ENCODE data around the gene GRAMD2B.

GRAMD2B gene

DNA sequence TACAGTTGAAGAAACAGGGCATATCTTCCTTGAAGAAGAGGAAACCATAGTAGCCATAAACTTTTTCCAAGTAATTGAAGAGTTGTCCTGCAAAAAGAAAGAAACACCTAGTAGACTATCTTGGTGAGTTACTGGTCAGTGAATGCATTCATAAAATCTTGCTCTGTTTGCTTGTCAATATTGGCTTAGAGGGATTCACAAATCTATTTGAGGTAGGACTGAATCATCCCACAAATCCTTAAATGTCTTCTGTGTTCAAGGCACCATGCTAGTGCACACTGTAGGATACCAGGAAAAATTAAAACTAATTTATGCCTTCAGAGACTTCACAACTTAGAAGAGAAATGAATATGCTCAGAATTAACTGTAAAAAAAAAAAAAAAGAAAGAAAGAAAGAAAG is 57.6 kb downstream of the GRAMD2B start:
- no peak for DNase-seq (ENCODE audit: low read depth, low spot score)

DNA sequence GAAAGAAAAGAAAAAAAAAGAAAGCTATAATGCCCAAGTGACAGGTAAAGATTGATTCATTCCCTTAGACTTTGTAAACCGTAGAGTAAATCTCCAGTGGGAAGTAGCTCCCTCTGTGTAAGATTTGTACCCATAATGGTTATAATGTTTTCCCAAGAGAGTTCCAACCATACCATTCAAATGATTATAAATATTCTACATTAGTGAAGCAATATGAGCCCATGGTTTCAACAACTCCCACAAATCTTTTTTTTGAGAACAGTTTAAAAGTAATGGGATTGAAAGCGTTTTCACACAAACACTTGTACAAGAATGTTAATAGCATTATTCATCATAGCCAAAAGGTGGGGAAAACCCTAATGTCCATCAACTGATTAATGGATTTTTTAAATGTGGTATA is 58.0 kb downstream of the GRAMD2B start:
- no peak for DNase-seq (ENCODE audit: low read depth, low spot score)

DNA sequence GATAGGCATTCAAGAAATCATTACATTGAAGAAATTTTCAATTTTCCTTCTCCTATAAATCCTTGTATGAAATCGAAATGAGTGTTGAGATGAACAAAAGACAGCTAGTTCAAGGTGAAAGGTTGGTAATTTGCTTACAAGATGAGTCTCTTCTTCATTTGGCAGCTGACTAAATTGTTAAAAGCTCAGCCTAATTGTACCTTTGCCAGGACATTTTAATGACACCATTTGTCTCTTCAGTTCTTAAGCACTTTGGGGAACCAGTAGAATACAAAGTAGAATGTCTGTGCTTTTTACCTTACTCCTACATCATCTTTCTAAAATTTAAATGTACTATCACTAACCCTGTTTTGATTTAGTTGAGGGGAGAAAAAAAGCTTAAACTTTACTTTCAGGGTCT is 59.4 kb downstream of the GRAMD2B start:
- no peak for DNase-seq (ENCODE audit: low read depth, low spot score)

DNA sequence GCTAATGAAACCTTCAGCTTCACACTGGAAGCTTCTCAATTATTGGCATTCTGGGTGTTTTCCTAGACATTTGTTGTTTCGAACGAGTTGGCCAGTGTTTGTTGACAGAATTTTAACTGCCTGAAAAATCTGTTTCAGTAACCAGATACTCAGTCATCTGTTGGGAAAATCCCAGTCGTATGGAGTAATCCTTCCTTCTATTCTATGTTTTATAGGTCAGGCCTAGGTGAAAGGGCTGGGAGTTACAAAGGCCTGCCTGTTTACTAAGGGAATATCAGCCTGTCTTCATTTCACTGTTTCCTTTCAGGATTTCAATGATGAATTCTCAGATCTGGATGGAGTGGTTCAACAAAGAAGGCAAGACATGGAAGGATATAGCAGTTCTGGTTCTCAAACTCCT is 59.9 kb downstream of the GRAMD2B start:
- DNase-seq (ENCODE audit: low read depth, low spot score) = no peak

DNA sequence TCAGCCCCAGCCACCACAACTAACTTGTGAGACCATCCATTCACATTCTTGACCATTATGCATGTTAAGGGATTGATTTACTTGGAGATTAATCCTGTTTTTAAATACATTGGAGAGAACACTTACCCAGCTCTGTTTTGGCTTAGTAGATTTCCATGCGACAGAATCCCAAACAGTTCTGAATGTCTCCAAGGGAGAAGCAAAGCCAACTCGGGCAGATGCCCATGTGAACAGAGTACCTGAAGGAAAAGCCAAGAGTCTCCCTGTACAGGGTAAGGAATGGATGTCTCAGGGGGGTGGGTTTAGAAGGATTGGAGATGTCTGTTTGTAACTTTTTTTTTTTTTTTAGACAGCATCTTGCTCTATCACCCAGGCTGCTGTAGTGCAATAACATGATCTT is 61.0 kb downstream of the GRAMD2B start:
- no peak for DNase-seq (ENCODE audit: low read depth, low spot score)

DNA sequence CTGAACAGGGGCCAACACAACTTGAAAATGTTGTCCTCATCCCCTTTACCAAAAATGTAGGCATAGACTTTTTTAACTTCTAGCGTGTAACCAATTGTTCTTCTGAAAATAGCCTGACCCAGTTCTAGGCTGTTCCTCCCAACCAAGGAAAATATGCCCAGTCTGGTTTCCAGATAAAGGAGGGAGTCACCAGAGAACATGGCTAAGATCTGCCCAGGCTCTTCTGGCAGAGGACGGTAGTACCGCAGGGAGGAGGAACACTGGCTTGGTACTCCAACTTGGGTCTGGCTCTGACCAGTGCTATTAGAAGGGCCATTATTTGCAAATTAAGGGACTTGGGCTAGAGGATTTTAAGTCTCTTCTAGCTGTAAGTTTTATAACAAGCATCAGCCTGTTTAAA is 63.1 kb downstream of the GRAMD2B start:
- DNase-seq (ENCODE audit: low read depth, low spot score) = no peak

DNA sequence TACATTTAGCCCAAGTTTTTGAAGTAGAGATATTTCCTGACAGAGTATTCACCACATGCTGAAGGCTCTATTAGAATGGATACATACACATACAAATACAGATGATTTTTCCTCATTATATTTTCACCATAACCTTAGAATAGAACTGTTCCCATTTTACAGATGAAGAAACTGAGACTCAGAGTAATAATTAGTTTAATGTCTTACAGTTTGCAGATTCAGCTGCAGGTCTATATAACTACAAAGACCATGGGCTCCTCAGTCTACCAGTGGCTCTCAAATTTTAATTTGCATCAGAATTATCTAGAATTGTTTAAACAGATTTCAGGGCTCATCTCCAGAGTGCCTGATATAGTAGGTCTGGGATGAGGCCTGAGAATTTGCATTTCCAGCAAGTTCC is 64.4 kb downstream of the GRAMD2B start:
- DNase-seq (ENCODE audit: low read depth, low spot score) = no peak

DNA sequence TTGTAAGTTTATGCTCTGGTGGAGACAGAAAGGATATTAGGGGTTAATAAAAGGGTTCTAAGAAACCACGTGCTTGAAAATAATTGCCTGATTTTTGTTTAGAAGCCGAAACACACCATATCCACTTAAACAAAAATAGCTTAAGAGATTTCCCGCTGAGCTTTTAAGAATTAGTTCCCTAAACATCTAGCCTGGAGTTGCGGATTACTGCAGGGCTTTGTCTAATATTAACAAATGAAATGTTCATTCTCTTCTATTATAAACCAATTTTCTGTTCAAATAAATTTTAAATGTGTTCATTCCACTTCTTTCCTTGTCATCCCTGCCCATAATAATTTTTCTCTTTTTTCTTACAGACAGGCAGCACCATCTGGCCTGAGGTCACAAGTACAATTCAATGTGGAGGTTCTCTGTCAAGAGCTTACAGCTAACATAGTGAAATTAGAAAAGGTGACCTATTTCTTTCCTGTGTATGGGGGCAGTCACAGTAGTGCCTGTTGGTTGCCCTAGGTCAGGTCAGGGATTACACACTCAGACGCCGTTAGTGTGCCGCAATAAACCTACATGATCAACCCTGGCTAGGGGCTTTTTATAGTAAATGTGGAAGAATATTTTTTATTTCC is 65.3 kb downstream of the GRAMD2B start:
- DNase-seq (ENCODE audit: low read depth, low spot score) = no peak

DNA sequence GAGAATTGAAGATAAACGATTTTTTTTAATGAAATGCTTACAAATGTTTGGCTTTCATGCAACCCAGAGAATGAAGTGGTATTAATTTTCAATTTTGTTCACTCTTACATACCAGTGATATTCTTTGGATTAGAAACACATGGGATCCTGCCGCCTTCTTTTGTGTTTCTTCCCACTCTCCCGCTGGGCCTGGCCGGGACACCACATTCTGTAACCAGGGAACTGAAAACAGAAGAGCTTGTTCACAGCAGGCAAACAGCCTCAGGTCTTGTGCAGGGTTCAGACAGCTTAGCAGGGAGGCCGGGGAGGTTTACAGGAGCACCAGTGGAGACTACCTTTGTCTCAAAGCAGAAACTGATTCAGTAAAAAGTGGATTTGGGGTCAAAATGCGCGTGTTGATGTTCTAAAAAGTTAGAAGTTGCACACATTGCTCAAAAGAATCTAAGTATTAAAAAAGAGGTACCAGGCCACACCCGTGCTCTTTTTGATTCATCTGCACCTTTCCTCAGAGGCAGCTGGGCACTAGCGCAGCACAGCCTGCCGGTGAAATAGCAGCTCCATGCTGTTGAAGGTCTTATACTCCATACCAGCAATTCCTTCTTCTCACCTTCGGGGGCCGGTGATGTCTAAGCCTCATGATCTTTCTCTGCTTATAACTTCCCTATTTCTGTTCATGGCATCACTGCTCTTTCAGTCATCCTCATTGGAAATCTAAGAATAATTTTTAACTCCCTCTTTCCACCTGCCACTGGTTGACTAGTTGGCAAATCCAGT is 67.1 kb downstream of the GRAMD2B start:
- DNase-seq (ENCODE audit: low read depth, low spot score) = no peak

DNA sequence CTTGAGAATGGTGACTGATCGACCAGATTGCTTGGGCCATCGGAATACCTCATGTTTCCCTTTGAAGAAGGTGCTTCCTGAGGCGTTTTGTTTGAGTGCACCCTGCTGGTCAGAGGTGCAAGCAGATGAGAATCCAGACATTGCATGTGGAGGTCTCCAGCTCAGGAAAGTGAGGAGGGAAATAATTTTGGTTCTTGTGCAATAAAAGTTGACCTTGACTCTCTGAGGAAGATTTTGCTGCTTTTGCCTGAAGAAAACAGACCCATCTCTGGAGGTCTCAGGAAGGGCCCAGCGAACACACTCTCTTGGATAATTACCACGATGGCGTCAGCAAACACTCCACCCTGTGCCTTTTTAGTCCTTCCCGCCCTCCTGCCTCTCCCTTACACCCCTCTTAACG is 69.7 kb downstream of the GRAMD2B start:
- DNase-seq (ENCODE audit: low read depth, low spot score) = no peak

DNA sequence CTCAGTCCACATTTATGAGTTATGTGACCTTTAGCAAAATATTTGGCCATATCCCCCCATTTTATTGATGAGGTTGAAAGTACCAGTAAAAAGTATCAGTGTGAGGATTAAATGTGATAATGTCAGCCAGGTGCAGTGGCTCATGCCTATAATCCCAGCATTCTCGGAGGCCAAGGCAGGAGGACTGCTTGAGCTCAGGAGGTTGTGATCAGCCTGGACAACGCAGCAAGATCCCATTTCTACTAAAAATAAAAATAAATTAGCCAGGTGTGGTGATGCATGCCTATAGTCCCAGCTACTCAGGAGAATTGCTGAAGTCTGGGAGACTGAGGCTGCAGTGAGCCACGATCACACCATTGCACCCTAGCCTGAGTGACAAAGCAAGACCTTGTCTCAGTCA is 71.2 kb downstream of the GRAMD2B start:
- no peak for DNase-seq (ENCODE audit: low read depth, low spot score)

DNA sequence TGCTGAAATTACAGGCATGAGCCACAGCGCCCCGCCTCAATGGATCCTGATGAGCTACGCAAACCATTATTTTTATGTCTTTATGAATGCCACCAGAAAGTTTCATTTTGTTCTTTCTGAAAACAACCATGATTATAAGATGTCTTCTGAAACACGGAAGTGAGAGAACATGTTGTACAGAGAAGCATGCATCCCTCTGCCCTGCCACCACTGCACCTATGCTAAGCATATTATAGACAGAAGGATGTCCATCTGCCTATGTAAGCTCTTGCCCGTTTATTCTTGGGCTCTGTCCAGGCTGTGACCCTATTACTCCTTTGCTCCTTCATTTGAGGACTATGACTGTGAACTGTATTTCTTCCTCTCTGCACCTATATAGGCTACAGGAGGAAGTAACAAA is 74.3 kb downstream of the GRAMD2B start:
- DNase-seq (ENCODE audit: low read depth, low spot score) = no peak

DNA sequence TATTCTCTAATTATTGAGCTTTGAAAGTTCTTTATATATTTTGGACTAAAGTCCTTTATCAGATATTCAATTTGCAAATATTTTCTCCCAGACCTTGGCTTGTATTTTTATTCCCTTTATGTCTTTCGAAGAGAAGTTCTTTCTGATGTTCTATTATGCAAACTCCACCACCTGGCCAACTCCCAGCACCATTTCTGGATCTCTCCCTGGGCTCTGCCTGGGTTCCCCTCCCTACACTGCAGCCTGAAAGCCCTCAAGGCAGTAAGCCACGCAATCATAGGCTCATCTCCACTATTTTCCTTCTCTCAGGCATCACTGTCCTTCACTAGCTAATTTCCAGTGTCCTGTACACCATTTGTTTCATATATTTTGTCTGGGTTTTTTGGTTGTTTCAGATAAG is 76.1 kb downstream of the GRAMD2B start:
- DNase-seq (ENCODE audit: low read depth, low spot score) = no peak

DNA sequence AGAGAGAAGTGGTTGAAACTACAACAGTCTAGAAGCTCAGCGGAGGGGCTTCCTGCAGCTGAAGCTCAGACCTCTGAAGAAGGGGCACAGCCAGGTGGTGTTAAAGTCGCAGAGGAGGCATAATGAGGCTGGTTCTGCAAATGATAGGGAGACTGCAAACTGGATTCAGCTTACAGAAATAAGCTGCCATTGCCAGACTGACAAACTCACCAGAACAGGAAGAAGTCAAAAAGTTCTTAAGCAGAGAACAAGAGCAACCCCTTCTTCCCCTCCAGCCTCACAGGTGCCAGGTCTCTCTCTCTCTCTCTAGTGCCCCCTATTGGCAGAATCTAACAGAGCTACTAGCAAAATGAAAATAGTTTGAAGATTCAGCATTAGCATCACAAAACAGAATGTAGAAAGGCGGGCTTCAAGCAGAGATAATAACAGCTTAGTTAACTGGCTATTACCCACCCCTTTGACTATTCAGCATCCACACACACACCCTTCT is 76.7 kb downstream of the GRAMD2B start:
- DNase-seq (ENCODE audit: low read depth, low spot score) = no peak

DNA sequence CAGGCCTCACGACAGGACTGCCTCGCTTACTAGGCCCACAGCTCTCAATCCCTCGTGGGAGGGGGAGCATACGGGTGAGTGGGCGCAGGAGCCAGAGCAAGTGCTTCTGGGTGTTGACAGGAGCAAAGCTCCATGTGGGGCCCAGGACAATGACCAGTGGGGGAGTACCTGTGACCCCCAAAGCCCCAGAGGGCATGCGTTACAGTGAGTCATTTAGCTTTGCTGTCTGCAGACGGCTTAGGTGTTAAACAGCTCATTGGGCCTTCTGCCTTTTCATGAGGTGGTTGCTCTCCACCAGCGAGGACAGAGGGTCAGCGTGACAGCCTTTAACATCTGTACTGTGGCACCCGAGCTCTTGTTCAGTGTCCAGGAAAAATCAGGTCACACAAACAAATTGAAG is 78.2 kb downstream of the GRAMD2B start:
- no peak for DNase-seq (ENCODE audit: low read depth, low spot score)

DNA sequence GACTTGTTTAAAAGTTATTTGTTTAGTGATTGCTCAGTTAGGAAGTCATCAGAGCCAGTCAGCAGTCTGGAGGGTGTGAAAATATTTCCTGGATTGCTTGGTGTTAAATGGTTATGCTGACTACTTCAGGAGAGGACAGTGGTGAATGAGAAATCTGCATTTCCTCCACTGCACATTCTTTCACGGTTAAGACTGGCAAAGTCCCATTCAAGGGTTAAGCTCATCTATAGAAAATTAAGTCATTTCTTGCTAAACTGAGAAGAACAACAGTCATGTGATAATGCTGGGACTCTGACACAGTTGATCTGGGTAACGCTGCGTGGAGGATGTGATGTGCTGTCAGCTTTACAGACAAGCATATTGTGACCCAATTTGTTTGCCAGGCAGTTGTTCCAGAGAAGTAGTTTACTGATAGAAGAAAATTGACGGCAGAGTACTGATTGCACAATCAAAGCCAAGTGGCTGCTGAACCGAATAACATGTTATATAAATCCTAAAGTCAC is 80.4 kb downstream of the GRAMD2B start:
- no peak for DNase-seq (ENCODE audit: low read depth, low spot score)

DNA sequence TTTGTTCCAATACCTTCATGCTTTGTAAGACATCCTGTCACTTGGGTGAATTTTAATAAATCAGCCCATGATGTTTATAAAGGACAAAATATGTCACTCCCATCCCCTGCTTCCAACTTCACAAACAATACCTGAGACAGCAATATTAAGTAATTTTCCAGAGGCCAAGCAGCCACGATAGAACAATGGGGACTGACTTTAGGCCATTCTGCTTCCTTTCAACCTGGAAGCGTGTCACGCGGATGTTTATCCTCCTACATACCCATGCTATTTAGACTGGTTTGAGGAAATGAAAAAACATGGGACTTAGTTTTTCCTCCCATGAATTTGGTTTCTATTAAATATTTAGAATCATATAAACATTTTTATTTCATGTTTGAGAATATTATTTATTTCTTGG is 82.9 kb downstream of the GRAMD2B start:
- DNase-seq (ENCODE audit: low read depth, low spot score) = no peak

DNA sequence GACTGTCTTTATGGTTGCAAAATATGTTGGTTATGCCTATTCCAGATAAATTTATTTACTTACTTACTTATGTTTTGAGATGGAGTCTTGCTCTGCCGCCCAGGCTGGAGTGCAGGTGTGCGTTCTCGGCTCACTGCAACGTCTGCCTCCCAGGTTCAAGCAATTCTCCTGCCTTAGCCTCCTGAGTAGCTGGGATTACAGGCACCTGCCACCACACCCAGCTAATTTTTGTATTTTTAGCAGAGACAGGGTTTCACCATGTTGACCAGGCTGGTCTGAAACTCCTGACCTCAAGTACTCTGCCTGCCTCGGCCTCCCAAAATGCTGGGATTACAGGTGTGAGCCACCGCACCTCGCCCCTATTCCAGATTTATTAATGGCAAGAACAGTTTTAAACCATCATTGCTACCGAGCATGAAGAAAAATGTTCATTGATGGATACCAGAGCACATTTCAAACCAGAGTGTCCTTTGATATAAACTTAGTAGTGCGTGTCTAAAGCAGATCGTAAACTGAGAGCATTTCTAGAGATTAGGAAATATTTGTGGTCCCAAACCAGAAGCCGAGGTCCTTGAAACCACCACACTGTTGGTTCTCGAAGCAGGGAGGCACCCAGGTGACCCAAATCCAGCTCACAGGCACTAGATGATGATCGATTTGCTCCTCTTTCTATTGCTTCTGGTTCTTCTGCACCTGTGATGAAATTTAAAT is 85.2 kb downstream of the GRAMD2B start:
- DNase-seq (ENCODE audit: low read depth, low spot score) = no peak

DNA sequence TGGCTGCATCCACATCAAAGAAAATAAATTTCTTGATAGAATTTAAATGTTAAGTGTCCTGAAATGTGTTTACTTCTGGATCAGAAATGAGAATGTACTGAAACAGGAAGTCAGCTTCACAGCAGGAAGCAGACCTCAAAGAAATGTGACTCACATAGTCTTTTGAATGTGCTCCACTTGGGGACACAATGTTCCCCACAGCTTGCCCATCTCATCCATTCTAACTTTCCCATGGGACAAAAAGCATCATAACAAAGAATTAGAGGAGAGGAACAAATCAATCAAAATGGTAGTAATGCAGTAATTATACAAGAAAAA is 85.7 kb downstream of the GRAMD2B start:
- DNase-seq (ENCODE audit: low read depth, low spot score) = no peak

DNA sequence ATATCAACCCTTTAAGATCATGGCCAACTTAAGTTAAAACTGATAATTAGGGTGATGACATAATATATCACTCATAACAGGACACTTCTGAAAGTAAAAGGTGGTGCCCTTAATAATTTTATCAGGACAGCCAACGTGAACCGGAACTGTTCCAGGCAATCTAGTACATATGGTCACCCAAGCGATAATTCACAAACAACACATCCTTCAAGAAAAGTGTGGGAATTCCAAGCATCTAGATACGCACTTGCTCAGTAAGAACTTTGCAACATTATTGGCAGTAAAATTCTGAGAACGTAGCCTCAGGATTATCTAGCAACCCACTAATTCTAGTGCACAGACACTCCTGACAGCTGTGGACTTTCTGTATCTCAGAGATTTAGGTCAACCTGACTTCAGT is 86.1 kb downstream of the GRAMD2B start:
- no peak for DNase-seq (ENCODE audit: low read depth, low spot score)

DNA sequence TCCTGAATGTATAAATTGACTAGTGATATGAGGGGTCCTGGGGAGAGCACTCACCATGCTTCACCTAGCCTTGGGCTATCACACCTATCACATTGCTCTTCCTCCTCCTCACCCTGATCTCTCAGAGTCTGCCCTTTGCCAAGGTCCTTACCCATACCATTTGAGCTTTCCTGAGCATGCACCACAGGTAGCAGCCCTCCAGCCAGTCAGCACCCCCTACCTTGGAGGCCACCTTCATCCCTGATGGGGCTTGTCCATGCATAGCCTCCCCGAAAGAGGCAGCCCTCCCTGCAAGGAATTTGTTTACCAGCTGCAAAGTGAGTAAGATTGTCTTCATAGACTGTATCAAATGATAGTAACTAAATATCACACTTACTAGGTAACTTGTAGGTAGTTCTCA is 88.8 kb downstream of the GRAMD2B start:
- no peak for DNase-seq (ENCODE audit: low read depth, low spot score)

DNA sequence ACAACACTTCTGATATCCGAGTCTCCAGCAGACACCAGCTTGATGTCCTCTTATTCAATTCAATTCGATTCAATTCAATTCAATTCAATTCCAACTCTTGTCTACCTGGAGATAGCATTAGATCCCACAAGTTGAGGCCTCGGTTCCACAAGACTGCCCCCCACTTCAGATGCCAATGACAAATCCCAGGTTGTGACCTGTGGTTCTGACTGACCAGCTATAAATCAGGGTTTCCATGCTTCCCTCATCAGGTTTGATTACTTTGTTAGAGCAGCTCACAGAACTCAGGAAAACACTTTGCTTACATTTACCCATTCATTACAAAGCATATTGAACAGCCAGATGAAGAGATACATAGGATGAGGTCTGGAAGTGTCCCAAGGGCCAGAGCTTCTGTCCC is 89.2 kb downstream of the GRAMD2B start:
- no peak for DNase-seq (ENCODE audit: low read depth, low spot score)

DNA sequence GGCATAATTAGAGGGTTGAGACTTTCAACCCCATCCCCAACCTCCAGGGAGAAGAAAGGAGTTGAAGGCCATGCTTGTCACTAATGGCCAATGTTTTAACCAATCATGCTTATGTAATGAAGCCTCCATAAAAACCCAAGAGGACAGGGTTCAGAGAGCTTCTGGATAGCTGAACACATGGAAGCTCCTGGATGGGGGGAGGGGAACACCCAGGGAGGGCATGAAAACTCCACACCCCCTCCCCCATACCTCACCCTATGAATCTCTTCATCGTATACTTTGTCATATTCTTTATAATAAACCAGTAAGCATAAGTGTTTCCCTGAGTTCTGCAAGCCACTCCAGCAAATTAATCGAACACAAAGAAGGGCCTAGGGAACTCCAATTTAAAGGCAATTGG is 90.1 kb downstream of the GRAMD2B start:
- DNase-seq (ENCODE audit: low read depth, low spot score) = no peak

All from iPS DF 19.7 (cell line).